GM23338 (cell line): ENCODE measurements around the gene CDH23. TPM values are rescaled to one million over a fixed set of nuclear protein-coding genes. Genes with fewer than 3 reads are reported as not detected.

Source experiments
- ATAC-seq: fragments of 200-7000 bp; cut with Tn5 transposase; 3 replicates; pipeline ENCODE4 v1.9.1; 2020
- DNase-seq: peaks from one replicate; pipeline ENCODE4 v3.0.0-alpha.2; 2015; ENCODE audit warnings: low spot score
- H2AFZ ChIP-seq: fragments of 200-600 bp; sonication (generic); 2 replicates; pipeline ENCODE4 v1.8.0; 2016; ENCODE audit warnings: antibody characterized with exemption, mild to moderate bottlenecking, moderate library complexity
- H3F3A ChIP-seq: fragments of 200-600 bp; sonication (generic); replicated peaks from 2 replicates; pipeline ENCODE4 v1.8.0; 2017; ENCODE audit warnings: antibody characterized with exemption, mixed run types, low read depth
- H3K27ac ChIP-seq: fragments of 200-600 bp; sonication (generic); 2 replicates; pipeline ENCODE4 v1.6.1; 2016; ENCODE audit warnings: low read depth
- H3K27me3 ChIP-seq: fragments of 200-600 bp; sonication (generic); 2 replicates; pipeline ENCODE4 v1.8.0; 2016; ENCODE audit warnings: mild to moderate bottlenecking, mixed run types, moderate library complexity; ENCODE audit not compliant: insufficient read depth
- H3K36me3 ChIP-seq: fragments of 200-600 bp; sonication (generic); 2 replicates; pipeline ENCODE4 v1.8.0; 2016; ENCODE audit warnings: mild to moderate bottlenecking; ENCODE audit not compliant: insufficient read depth
- H3K4me1 ChIP-seq: fragments of 200-600 bp; sonication (generic); 2 replicates; pipeline ENCODE4 v1.8.0; 2016; ENCODE audit warnings: mild to moderate bottlenecking, moderate library complexity; ENCODE audit not compliant: insufficient read depth
- H3K4me2 ChIP-seq: fragments of 200-600 bp; sonication (generic); 2 replicates; pipeline ENCODE4 v1.7.1; 2017; ENCODE audit warnings: mixed run types
- H3K4me3 ChIP-seq: fragments of 200-600 bp; sonication (generic); 2 replicates; pipeline ENCODE4 v1.6.1; 2016; ENCODE audit warnings: mixed run types
- H3K79me2 ChIP-seq: fragments of 200-600 bp; sonication (generic); replicated peaks from 2 replicates; pipeline ENCODE4 v1.8.0; 2017; ENCODE audit warnings: mild to moderate bottlenecking; ENCODE audit not compliant: insufficient read depth
- H3K9me2 ChIP-seq: fragments of 200-600 bp; sonication (generic); 2 replicates; pipeline ENCODE4 v1.8.0; 2017; ENCODE audit not compliant: insufficient read depth
- H4K20me1 ChIP-seq: fragments of 200-600 bp; sonication (generic); replicated peaks from 2 replicates; pipeline ENCODE4 v1.8.0; 2017; ENCODE audit warnings: mild to moderate bottlenecking; ENCODE audit not compliant: insufficient read depth
- H3K27ac Mint-ChIP-seq: 2 replicates; pipeline ENCODE4 v1.8.0; 2020; ENCODE audit warnings: inconsistent platforms, mild to moderate bottlenecking, moderate library complexity, mixed read lengths
- H3K27me3 Mint-ChIP-seq: 3 replicates; pipeline ENCODE4 v1.8.0; 2022; ENCODE audit warnings: low read depth, mild to moderate bottlenecking, moderate library complexity, mixed read lengths, inconsistent platforms; ENCODE audit not compliant: insufficient read depth, poor library complexity
- H3K36me3 Mint-ChIP-seq: 3 replicates; pipeline ENCODE4 v1.8.0; 2021; ENCODE audit warnings: low read depth, mild to moderate bottlenecking, inconsistent platforms, moderate library complexity, mixed read lengths
- H3K4me1 Mint-ChIP-seq: 3 replicates; pipeline ENCODE4 v1.8.0; 2020; ENCODE audit warnings: mild to moderate bottlenecking, inconsistent platforms, mixed read lengths
- H3K4me3 Mint-ChIP-seq: 3 replicates; pipeline ENCODE4 v1.8.0; 2021; ENCODE audit warnings: moderate library complexity, mild to moderate bottlenecking, inconsistent platforms, mixed read lengths
- H3K9me3 Mint-ChIP-seq: 3 replicates; pipeline ENCODE4 v1.8.0; 2020; ENCODE audit warnings: moderate library complexity, mild to moderate bottlenecking, inconsistent platforms, mixed read lengths
- EZH2phosphoT487 ChIP-seq: fragments of 200-600 bp; sonication (generic); IDR thresholded peaks from one replicate; pipeline ENCODE4 v1.8.1; 2018; ENCODE audit warnings: antibody characterized with exemption; ENCODE audit not compliant: unreplicated experiment
- JUNB ChIP-seq: IDR thresholded peaks from one replicate; pipeline ENCODE4 v1.6.1; 2016; ENCODE audit warnings: antibody characterized with exemption; ENCODE audit not compliant: unreplicated experiment
- STAT1 ChIP-seq: IDR thresholded peaks from one replicate; pipeline ENCODE4 v1.6.1; 2016; ENCODE audit warnings: antibody characterized with exemption; ENCODE audit not compliant: unreplicated experiment
- ZNF114 ChIP-seq: fragments of 250-450 bp; sonication (Bioruptor Pico); IDR thresholded peaks from 2 replicates; pipeline ENCODE4 v1.5.0; 2020; ENCODE audit warnings: mild to moderate bottlenecking, moderate library complexity
- ZNF331 ChIP-seq: fragments of 250-450 bp; sonication (Bioruptor Pico); IDR thresholded peaks from 2 replicates; pipeline ENCODE4 v1.5.0; 2020; ENCODE audit warnings: low read depth, mild to moderate bottlenecking, moderate library complexity
- polyA plus RNA-seq: library from polyadenylated mRNA; unstranded; fragments of >200 nt; fragmentation: Nextera tagmentation; extraction: Ambion mirVana; gene quantifications from 2 replicates; pipeline ENCODE4 v1.2.1, GENCODE V29; 2016
- total RNA-seq: library from RNA; depleted of rRNA; stranded (reverse); fragments of >200 nt; shearing (Covaris generic); gene quantifications from 2 replicates; pipeline ENCODE4 v1.2.3, GENCODE V29; 2014
- TF ChIP-seq, protein P1 (sequence below): fragments of 250-450 bp; sonication (Bioruptor Pico); IDR thresholded peaks from 2 replicates; pipeline ENCODE4 v1.5.0; 2020; ENCODE audit warnings: mild to moderate bottlenecking, moderate library complexity
- TF ChIP-seq, protein P2 (sequence below): IDR thresholded peaks from 2 replicates; pipeline ENCODE4 v1.6.1; 2016; ENCODE audit warnings: antibody characterized with exemption

Gene CDH23
- total and polyA plus RNA-seq, 2 experiments from 2014 or later = 0.95 to 4.3 TPM

GRCh38 chr10:71611709-71612422, 215.1 kb downstream of the CDH23 start (continued):
- TF ChIP-seq, protein P1, sequence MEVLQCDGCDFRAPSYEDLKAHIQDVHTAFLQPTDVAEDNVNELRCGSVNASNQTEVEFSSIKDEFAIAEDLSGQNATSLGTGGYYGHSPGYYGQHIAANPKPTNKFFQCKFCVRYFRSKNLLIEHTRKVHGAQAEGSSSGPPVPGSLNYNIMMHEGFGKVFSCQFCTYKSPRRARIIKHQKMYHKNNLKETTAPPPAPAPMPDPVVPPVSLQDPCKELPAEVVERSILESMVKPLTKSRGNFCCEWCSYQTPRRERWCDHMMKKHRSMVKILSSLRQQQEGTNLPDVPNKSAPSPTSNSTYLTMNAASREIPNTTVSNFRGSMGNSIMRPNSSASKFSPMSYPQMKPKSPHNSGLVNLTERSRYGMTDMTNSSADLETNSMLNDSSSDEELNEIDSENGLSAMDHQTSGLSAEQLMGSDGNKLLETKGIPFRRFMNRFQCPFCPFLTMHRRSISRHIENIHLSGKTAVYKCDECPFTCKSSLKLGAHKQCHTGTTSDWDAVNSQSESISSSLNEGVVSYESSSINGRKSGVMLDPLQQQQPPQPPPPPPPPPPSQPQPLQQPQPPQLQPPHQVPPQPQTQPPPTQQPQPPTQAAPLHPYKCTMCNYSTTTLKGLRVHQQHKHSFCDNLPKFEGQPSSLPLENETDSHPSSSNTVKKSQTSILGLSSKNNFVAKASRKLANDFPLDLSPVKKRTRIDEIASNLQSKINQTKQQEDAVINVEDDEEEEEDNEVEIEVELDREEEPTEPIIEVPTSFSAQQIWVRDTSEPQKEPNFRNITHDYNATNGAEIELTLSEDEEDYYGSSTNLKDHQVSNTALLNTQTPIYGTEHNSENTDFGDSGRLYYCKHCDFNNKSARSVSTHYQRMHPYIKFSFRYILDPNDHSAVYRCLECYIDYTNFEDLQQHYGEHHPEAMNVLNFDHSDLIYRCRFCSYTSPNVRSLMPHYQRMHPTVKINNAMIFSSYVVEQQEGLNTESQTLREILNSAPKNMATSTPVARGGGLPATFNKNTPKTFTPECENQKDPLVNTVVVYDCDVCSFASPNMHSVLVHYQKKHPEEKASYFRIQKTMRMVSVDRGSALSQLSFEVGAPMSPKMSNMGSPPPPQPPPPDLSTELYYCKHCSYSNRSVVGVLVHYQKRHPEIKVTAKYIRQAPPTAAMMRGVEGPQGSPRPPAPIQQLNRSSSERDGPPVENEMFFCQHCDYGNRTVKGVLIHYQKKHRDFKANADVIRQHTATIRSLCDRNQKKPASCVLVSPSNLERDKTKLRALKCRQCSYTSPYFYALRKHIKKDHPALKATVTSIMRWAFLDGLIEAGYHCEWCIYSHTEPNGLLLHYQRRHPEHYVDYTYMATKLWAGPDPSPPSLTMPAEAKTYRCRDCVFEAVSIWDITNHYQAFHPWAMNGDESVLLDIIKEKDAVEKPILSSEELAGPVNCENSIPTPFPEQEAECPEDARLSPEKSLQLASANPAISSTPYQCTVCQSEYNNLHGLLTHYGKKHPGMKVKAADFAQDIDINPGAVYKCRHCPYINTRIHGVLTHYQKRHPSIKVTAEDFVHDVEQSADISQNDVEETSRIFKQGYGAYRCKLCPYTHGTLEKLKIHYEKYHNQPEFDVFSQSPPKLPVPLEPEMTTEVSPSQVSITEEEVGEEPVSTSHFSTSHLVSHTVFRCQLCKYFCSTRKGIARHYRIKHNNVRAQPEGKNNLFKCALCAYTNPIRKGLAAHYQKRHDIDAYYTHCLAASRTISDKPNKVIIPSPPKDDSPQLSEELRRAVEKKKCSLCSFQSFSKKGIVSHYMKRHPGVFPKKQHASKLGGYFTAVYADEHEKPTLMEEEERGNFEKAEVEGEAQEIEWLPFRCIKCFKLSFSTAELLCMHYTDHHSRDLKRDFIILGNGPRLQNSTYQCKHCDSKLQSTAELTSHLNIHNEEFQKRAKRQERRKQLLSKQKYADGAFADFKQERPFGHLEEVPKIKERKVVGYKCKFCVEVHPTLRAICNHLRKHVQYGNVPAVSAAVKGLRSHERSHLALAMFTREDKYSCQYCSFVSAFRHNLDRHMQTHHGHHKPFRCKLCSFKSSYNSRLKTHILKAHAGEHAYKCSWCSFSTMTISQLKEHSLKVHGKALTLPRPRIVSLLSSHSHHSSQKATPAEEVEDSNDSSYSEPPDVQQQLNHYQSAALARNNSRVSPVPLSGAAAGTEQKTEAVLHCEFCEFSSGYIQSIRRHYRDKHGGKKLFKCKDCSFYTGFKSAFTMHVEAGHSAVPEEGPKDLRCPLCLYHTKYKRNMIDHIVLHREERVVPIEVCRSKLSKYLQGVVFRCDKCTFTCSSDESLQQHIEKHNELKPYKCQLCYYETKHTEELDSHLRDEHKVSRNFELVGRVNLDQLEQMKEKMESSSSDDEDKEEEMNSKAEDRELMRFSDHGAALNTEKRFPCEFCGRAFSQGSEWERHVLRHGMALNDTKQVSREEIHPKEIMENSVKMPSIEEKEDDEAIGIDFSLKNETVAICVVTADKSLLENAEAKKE (CRISPR knock-in tag) = no peak
- TF ChIP-seq JUNB (no peak), STAT1 (no peak), ZNF331 (CRISPR knock-in tag) (no peak), ZNF114 (CRISPR knock-in tag) (no peak), EZH2phosphoT487 (no peak)
- TF ChIP-seq, protein P2, sequence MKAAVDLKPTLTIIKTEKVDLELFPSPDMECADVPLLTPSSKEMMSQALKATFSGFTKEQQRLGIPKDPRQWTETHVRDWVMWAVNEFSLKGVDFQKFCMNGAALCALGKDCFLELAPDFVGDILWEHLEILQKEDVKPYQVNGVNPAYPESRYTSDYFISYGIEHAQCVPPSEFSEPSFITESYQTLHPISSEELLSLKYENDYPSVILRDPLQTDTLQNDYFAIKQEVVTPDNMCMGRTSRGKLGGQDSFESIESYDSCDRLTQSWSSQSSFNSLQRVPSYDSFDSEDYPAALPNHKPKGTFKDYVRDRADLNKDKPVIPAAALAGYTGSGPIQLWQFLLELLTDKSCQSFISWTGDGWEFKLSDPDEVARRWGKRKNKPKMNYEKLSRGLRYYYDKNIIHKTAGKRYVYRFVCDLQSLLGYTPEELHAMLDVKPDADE = no peak

GRCh38 chr10:71613261-71613777, 216.6 kb downstream of the CDH23 start:
- peaks cover 10% of the 10 kb centered on the region for H3K9me3 Mint-ChIP-seq
- H3K4me2 ChIP-seq = no peak overlapping the region; the same call in 1 of the 2 replicates
- ATAC-seq (no peak), DNase-seq (no peak)
- H3F3A ChIP-seq = no peaks in the 10 kb centered on the region
- peak overlapping the region; percentile 78; the same call in 1 of the 2 replicates for H2AFZ ChIP-seq
- H4K20me1 ChIP-seq = no peaks in the 10 kb centered on the region
- no peak overlapping the region for H3K27ac ChIP-seq
- H3K9me2 ChIP-seq = no peaks in the 10 kb centered on the region
- H3K27me3 ChIP-seq = no peaks in the 10 kb centered on the region
- no peaks in the 10 kb centered on the region for H3K36me3 ChIP-seq
- H3K27ac Mint-ChIP-seq = no peak overlapping the region
- H3K36me3 Mint-ChIP-seq = peaks cover 11% of the 10 kb centered on the region; the same call in 2 of the 3 replicates
- peaks cover 40% of the 10 kb centered on the region for H3K4me1 Mint-ChIP-seq
- H3K4me3 Mint-ChIP-seq = no peak overlapping the region
- no peaks in the 10 kb centered on the region for H3K4me1 ChIP-seq
- H3K79me2 ChIP-seq = no peaks in the 10 kb centered on the region
- peaks cover 11% of the 10 kb centered on the region for H3K27me3 Mint-ChIP-seq
- no peak overlapping the region for H3K4me3 ChIP-seq
- TF ChIP-seq, protein P1 (CRISPR knock-in tag) = no peak
